NCI-H526 (cell line): ENCODE measurements around the gene SLC6A6.

Experiments
- DNase-seq, 2 experiments: peaks; one replicate each; lab custom pipeline; 2025; lab: John Stamatoyannopoulos, UW

Gene SLC6A6

GRCh38 chr3:14372587-14372986, 29.8 kb upstream of the SLC6A6 start:
- DNase-seq: no peak

DNA sequence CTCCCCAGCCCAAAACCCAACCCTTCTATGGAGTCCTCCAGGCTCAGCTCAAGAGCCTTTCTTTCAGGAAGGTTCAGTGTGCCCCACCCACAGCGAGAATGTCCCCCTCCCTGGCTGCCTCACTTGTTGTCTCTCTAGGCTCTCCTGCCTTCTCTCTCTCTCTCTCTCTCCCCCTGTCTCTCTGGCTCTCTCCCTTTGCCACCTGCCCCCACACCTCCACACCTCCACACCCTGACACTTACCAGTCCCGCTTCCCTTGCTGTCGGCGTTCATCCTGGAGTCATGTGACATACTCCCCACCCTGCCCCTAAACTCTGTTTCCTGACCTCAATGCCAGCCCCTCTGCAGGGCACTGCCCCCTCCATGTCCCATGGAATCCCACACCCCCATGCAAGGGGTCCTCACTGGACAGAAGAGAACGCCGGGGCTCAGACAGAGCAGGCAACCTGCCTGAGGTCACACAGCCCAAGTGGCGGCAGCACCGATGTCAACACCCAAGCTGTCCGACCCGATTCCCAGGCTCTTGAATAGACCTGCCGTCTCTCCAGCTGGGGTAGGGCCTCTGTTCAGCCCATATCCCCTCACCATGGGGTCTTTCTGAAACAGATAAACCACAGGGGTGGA, 28.5 kb upstream of the SLC6A6 start:
- DNase-seq: no peak

DNA sequence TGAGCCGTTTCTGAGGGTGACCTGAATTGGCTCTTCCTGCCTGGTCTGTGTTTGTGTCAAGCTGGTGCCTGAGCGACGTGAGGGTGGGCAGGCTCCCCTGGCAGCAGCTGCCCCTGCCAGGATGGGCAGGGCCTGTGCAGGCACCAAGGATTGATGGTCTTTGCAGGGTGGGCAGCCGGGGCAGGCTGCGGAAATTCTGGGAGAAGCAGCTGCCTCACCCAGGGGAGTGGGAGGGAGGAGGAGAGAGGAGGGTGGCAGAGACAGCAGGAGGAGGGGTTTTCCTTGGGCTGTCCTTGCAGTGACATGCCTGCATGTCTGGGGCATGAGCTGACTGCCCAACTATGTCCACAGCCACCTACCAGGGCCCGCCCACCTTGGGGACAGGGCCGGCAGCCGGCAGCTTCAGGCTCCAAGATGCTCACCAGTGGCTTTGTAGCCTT, 27.9 kb upstream of the SLC6A6 start:
- DNase-seq: no peak

DNA sequence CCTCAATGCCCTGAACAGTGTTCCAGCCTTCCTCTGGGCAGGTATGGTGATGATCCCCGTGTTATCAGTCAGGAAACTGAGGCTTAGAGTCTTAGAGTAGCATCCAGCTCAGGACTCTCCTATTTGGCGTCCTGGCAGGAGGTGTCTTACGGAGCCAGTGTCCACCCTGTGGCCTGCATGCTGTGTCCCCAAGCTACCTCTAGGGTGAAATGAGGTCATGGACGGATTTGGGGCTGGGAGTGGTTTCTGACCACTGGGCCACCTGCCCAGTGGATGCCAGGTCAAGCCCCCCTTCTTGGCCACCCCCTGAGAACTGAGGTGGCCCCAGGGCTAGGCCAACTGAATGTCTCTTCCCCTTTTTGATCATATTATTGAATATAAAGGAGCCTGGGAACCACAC, 27.2 kb upstream of the SLC6A6 start:
- no peak for DNase-seq

DNA sequence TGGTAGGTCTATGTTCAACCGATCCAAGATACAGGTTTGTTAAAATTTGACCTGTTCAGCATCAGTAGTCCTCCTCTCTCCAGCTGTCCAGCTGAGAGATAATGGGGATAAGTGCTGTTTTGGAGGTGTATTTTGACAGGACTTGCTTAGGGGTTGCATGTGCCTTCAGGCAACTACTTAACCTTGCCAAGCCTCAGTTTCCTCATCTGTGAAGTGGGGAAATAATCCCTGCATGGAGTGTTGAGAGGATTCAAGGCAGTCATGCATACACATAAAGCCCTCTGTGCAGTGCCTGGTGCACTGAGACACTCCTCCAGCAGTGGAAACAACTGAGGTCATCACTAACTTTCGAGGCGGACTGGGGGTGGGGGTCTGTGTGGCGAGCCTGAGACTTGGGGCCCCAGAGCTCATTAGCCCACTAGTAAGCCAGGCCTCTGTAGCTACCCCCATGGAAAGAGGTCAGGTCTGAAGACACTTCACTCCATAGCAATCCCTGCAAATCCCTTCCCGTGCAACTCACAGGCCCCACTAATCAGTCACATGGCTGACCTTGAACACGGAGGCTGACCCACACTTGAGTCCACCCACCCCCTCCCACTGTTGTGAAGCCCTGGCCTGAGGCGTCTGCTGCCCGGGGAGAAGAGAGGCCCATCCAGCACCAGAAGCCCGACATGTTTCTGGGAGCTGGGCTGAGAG, 25.9 kb upstream of the SLC6A6 start:
- DNase-seq: no peak

DNA sequence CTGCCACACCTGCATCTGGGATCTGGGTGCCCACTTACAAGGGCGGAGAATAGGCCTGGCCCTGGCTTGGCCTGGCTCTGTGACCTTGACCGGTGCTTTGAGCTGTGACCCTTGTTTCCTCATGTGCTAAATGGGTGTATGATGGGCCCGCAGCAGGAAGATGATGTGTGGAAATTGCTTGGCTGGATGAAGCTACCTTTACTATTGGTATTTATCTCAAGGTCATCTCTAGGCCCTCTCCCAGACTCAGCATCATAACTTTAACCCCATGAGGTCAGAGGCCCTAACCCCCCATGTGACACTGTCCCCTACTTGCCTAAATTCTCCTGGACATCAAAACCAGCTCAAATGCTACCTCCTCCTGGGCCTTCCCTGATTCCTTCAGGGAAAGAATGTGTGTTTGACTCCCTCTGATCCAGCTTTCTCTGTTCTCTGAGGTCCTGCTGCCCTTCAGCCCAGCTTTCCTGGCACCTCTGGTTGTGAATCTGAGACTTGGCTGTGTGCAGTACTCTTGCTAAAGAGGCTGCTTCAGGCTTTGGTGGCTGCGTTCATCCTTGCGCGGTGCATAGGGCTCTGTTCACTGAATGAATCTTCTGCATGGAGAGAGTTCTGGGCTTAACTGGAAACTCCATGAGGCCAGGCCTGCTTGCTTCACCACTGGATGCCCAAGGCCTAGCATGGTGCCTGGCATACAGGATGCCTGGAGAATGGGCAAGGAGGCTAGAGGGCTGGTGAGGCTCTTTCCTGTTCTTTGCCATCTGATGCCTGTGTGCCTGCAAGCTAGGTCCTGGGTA, 25.2 kb upstream of the SLC6A6 start:
- no peak for DNase-seq

DNA sequence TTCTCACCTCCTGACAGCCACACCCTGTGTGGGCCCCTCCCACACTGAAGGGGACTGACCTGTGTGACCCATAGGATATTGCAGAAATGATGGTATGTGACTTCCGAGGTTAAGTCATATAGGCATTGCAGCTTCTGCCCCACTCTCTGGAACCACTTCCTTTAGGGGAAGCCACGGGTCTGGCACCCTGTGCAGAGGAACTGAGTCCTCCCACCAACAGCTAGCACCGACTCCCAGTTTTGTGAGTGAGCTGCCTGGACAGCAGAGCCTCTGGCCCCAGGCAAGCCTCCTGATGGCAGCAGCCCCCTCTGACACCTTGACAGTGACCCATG, 24.6 kb upstream of the SLC6A6 start:
- no peak for DNase-seq

DNA sequence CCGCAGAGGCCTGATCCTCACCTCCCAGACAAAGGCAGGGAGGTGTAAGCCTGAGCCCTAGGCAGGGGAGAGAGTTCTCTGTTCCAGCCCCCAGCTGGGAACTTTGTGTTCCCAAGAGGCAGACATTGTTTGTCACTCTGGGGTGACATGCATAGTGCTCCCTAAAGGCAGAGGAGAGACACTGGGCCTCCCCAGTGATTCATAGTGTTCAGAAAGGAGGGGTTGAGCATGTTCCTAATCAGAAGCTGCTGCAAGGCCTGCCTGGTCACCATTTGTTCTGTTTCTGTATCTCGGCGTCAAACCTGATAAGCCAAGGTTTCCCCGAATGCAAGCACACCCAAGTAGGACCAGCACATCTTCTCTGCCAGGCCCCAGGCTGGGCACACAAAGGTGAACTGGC, 24.0 kb upstream of the SLC6A6 start:
- no peak for DNase-seq

GRCh38 chr3:14379843-14380242, 22.6 kb upstream of the SLC6A6 start:
- no peak for DNase-seq

DNA sequence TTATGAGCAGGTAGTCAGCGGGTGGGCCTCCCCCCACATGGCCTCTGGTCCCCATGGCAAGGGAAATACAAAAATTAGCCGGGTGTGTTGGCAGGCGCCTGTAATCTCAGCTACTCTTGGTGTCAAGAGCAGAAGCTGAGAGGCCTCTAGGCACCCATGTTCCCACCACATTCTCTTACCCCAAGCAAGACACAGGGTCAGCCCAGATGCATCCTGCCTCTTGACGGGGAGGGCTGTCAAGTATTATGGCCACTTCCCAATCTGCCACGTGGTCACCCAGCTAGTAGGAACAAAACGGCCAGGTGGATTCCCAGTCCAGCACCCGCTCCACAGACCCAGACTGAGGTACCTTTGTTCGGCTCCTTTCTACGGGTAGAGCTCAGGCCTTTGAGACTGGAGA, 16.2 kb upstream of the SLC6A6 start:
- DNase-seq: no peak

GRCh38 chr3:14388201-14388600, 14.2 kb upstream of the SLC6A6 start:
- DNase-seq: no peak

DNA sequence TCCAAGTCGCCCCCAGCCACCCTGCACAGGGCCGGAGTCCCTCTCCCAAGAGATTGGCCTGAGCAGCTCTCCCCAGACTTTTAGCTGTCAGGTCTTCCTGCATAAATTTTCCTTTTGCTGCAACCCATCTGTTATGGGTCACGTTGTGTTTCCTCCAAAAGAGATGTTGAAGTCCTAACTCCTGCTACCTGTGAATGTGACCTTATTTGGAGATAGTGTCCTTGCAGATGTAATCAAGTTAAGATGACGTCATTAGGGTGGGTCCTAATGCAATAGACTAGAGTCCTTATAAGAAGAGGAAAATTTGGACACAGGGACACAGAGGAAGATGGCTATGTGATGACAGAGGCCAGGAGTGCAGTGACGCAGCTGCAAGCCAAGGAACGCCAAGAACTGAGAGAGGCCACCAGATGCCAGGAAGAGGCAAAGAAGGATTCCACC, 13.2 kb upstream of the SLC6A6 start:
- DNase-seq: no peak

DNA sequence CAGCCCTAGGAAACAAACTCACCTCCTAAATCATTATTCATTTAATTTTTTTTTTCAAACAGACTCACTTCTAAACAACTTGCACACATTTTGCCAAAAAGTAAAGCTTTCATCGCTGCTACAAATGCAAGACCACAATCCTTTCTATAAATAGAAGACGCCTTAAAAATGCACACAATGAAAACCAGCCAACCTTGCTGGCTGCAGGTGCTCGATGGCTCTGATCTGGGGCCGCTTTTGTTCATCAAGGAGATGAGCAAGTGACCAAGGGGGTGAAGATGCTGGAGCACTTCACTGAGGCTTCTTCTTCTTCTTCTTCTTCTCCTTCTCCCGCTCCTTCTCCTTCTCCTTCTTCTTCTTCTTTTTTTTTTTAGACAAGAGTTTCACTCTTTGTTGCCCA, 12.7 kb upstream of the SLC6A6 start:
- no peak for DNase-seq

- no peak for DNase-seq
These were observed 11.4 kb upstream of the SLC6A6 start for GRCh38 chr3:14391033-14391432.

- no peak for DNase-seq
These were observed 10.2 kb upstream of the SLC6A6 start for GRCh38 chr3:14392231-14392630.

- no peak for DNase-seq
These were observed 9.5 kb upstream of the SLC6A6 start for GRCh38 chr3:14392803-14393319.

DNA sequence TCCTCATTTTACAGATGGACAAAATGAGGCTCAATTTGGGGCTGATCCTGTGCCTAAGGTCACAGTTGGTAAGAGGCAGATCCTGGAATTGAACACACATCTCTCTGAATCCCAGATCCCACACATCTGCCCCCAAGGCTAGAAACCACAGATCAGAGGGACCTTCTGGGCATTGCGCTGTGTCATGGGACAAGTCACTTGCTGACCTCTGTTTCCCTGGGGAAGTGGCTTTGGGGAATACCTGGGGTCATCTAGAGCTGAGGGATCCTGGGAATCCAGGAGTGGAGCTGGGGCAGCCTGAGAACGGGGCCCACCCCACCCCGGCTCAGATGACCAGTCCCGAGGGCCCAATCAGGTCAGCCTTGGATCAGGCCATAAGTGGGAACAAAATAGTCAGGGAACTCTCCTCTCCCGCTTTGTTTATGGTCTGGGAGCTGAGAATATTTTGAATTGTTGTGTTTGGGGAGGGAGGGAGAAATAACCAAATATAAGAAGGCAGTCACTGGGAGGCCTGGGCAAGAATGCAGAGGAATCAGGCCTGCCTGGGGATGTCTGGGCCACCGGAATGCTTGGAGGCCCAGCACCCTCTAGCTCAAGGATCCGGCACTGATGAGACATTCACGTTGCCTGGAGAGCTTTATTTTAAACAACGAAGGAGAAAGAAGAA, 8.8 kb upstream of the SLC6A6 start:
- no peak for DNase-seq

DNA sequence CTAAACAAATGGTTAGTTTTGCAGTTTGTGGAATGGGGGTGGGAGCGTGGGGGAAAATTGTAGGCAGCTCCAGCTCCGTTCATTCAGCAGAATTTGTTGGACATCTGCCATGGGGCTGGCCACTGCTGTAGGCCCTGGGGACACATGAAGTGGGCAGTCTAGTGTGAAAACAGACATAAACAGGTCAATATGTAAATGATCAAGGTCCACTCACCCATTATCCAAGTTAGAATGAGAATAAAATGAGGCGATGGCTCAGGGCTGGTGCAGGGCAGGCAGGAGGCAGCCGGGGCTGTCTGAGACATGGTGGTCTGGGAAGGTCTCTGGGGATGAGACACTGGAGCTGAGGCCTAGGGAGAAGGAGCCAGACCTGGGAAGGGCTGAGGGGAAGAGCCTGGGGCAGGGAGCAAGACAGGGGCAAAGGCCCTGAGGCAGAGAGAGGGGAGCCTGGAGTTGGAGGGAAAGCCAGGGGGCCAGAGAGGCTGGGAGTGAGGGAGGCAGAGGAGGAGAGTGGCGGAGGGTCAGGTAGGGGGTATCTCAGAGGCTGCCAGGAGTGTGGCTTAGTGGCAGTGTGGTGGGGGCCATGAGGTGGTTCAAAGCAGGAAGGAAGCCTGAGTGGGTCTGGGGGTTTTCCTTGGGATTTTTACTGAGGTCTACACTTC, 6.2 kb upstream of the SLC6A6 start:
- DNase-seq: no peak

DNA sequence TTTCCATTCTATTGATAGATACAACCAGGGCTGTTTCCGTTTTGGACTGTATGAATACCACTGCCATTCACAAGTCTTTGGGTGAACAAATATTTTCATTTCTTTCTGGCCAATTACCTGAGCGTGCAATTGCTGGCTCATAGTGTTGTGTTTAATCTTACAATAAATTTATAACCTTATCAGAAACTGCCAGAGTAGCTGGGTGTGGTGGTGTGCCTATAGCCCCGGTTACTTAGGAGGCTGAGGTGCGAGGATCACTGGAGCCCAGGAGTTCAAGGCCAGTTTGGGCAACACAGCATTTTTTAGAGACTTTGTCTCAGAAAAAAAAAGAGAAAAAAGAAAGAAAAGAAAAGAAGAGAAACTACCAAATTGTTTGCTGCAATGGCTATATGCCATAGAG, 5.4 kb upstream of the SLC6A6 start:
- DNase-seq: no peak

DNA sequence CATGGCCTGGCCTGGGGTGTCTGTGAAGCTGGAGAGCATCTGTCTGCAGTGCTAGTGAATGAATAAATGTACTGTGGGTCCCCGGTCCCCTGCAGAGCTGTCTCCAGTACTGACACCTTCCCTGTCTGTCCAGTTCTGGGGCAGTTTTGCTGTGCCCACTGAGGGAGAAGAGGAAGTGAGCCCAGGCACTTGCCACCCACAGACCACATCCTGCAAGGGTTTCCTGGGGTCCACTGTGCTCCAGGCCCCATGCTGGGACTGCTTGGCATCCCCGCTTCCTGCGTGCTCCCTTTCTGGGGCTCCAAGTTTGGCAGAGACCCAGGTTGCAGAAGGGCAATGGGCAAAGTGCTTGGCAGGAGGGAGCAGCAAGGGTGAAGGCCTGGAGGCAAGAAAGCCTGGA, 4.9 kb upstream of the SLC6A6 start:
- DNase-seq: no peak

GRCh38 chr3:14397940-14398796, 4.2 kb upstream of the SLC6A6 start:
- DNase-seq: no peak
